ENCODE results near the gene C2CD4C.

DNA sequence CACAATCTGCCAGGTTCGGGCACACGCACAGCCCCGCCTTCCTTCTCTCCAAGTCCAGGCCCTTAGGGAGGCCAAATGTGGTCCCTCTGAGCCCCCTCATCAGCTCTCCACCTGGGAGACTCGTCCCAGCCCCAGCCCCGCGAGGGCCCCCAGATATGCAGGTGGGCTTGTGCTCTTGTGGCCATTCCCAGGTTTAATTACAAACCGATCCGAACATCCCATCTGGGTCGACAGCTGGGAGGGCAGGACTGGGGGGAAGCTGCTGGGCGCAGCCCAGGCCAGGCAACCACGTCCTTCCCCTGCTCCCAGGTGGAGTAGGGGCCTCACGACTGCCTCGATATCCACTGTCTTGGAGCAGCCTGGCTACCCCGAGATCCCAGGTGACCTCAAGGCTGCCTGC, 7.5 kb upstream of the C2CD4C start:
- TF ChIP-seq, protein P1, sequence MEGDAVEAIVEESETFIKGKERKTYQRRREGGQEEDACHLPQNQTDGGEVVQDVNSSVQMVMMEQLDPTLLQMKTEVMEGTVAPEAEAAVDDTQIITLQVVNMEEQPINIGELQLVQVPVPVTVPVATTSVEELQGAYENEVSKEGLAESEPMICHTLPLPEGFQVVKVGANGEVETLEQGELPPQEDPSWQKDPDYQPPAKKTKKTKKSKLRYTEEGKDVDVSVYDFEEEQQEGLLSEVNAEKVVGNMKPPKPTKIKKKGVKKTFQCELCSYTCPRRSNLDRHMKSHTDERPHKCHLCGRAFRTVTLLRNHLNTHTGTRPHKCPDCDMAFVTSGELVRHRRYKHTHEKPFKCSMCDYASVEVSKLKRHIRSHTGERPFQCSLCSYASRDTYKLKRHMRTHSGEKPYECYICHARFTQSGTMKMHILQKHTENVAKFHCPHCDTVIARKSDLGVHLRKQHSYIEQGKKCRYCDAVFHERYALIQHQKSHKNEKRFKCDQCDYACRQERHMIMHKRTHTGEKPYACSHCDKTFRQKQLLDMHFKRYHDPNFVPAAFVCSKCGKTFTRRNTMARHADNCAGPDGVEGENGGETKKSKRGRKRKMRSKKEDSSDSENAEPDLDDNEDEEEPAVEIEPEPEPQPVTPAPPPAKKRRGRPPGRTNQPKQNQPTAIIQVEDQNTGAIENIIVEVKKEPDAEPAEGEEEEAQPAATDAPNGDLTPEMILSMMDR (IDR thresholded peaks at IDR 0.05; ENCODE audit: extremely low read depth in 1 of 2, insufficient read depth in 1 of 2, low read depth in 1 of 2, low read length in 2 of 2) = no peak
- TF ChIP-seq POLR2A (IDR thresholded peaks at IDR 0.05; ENCODE audit: low read depth, low read length) = no peak
- TF ChIP-seq EZH2 (IDR thresholded peaks at IDR 0.05; ENCODE audit: borderline replicate concordance, low read depth, low read length, severe bottlenecking) = no peak
- no peak for TF ChIP-seq POLR2AphosphoS5 (IDR thresholded peaks at IDR 0.05; ENCODE audit: insufficient read depth, low read depth, low read length)
- TF ChIP-seq, protein P2, sequence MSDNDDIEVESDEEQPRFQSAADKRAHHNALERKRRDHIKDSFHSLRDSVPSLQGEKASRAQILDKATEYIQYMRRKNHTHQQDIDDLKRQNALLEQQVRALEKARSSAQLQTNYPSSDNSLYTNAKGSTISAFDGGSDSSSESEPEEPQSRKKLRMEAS (IDR thresholded peaks at IDR 0.05; ENCODE audit: insufficient read depth, insufficient read length) = no peak

Data from endothelial cell of umbilical vein (primary cell).